Activated naive CD8-positive, alpha-beta T cell (primary cell): ENCODE data around the gene DHX9.

ENCODE experiments used
- H3K27ac Mint-ChIP-seq: one replicate; pipeline ENCODE4 v1.8.0; 2021; ENCODE audit warnings: mixed read lengths
- H3K27me3 Mint-ChIP-seq: one replicate; pipeline ENCODE4 v1.8.0; 2021; ENCODE audit warnings: mixed read lengths
- H3K36me3 Mint-ChIP-seq: one replicate; pipeline ENCODE4 v1.8.0; 2021; ENCODE audit warnings: mixed read lengths
- H3K4me1 Mint-ChIP-seq: one replicate; pipeline ENCODE4 v1.8.0; 2021; ENCODE audit warnings: low read depth, mixed read lengths
- H3K4me3 Mint-ChIP-seq: one replicate; pipeline ENCODE4 v1.8.0; 2021; ENCODE audit warnings: mild to moderate bottlenecking, mixed read lengths
- H3K9me3 Mint-ChIP-seq: one replicate; pipeline ENCODE4 v1.8.0; 2021; ENCODE audit warnings: low read depth, mixed read lengths

The DHX9 gene

GRCh38 chr1:182823220-182823619 lies 15.9 kb upstream of the DHX9 start:
- Mint-ChIP-seq H3K9me3 (no peaks in the 10 kb centered on the region), H3K4me1 (no peaks in the 10 kb centered on the region), H3K4me3 (no peak overlapping the region), H3K27ac (no peak overlapping the region), H3K27me3 (no peaks in the 10 kb centered on the region), H3K36me3 (peaks cover 23% of the 10 kb centered on the region)

GRCh38 chr1:182826892-182827291 lies 12.3 kb upstream of the DHX9 start:
- no peak overlapping the region for H3K27ac Mint-ChIP-seq
- no peak overlapping the region for H3K4me3 Mint-ChIP-seq

DNA sequence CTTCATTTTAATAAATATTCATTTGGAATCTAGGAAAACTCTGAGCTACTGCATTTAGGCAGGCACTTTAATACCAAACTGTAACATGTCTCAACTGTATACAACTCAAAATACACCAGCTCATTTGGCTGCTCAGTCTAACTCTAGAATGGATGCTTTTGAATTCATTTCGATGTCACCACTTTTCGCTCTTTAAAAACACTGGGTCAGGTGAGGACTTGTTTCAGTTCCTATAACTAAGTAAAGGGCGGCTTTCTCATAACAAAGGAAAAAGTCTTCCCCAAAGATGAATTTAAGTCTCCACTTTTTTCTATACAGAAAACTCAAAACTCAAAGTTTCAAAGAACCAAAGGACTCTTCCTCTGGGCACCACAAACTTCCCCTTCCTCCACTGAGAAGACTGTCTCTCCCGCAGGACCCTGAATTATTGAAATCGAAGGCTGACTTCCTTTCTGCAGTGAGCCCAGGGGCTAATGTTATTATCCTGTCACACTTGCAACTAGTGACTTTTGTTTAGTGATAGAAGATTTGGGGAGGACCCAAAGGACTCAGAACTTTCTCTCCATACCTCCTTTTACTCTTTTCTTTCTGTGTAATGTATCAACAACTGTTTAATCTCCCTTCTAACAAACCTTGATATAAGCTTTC lies 9.7 kb upstream of the DHX9 start:
- H3K9me3 Mint-ChIP-seq, result no peaks in the 10 kb centered on the region
- H3K27ac Mint-ChIP-seq, result no peak overlapping the region
- no peak overlapping the region for H3K4me3 Mint-ChIP-seq
- H3K4me1 Mint-ChIP-seq, result no peaks in the 10 kb centered on the region
- H3K27me3 Mint-ChIP-seq, result no peaks in the 10 kb centered on the region
- H3K36me3 Mint-ChIP-seq, result peaks cover 11% of the 10 kb centered on the region

More at GRCh38 chr1:182826892-182827291, 12.3 kb upstream of the DHX9 start:
- H3K27me3 Mint-ChIP-seq, result no peaks in the 10 kb centered on the region
- H3K4me1 Mint-ChIP-seq, result no peaks in the 10 kb centered on the region
- peaks cover 11% of the 10 kb centered on the region for H3K36me3 Mint-ChIP-seq
- no peaks in the 10 kb centered on the region for H3K9me3 Mint-ChIP-seq

- Mint-ChIP-seq H3K27me3 (no peaks in the 10 kb centered on the region), H3K9me3 (no peaks in the 10 kb centered on the region), H3K4me3 (no peak overlapping the region), H3K4me1 (no peaks in the 10 kb centered on the region), H3K36me3 (peaks cover 6% of the 10 kb centered on the region), H3K27ac (no peak overlapping the region)
Measured at GRCh38 chr1:182833271-182833670, 5.9 kb upstream of the DHX9 start.

- Mint-ChIP-seq H3K4me1 (peaks cover 4% of the 10 kb centered on the region), H3K36me3 (peaks cover 6% of the 10 kb centered on the region), H3K27ac (no peak overlapping the region), H3K9me3 (no peaks in the 10 kb centered on the region), H3K4me3 (no peak overlapping the region), H3K27me3 (no peaks in the 10 kb centered on the region)
Measured at GRCh38 chr1:182834326-182834725, 4.8 kb upstream of the DHX9 start.

DNA sequence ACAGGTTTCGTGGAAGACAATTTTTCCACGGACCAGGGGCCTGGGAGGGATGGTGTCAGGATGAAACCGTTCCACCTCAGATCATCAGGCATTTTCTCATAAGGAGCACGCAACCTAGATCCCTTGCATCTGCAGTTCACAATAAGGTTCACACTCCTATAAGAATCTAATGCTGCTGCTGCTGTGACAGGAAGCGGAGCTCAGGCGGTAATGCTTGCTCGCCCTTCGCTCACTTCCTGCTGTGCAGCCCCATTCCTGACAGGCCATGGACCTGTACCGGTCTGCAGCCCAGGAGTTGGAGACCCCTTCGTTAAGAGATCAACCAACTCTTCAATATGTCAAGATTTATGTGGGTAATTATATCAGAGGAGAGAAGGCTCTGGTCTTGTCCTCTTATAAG lies 3.3 kb upstream of the DHX9 start:
- no peaks in the 10 kb centered on the region for H3K9me3 Mint-ChIP-seq
- H3K4me1 Mint-ChIP-seq, result peaks cover 11% of the 10 kb centered on the region
- H3K27ac Mint-ChIP-seq, result no peak overlapping the region
- no peaks in the 10 kb centered on the region for H3K27me3 Mint-ChIP-seq
- no peak overlapping the region for H3K4me3 Mint-ChIP-seq
- peaks cover 10% of the 10 kb centered on the region for H3K36me3 Mint-ChIP-seq

GRCh38 chr1:182841368-182841988 lies 2.3 kb downstream of the DHX9 start:
- peak overlapping the region; percentile 99 for H3K4me3 Mint-ChIP-seq
- H3K27ac Mint-ChIP-seq, result peak overlapping the region; percentile 78
- H3K36me3 Mint-ChIP-seq, result peaks cover 14% of the 10 kb centered on the region
- no peaks in the 10 kb centered on the region for H3K9me3 Mint-ChIP-seq
- peaks cover 64% of the 10 kb centered on the region for H3K4me1 Mint-ChIP-seq
- no peaks in the 10 kb centered on the region for H3K27me3 Mint-ChIP-seq

DNA sequence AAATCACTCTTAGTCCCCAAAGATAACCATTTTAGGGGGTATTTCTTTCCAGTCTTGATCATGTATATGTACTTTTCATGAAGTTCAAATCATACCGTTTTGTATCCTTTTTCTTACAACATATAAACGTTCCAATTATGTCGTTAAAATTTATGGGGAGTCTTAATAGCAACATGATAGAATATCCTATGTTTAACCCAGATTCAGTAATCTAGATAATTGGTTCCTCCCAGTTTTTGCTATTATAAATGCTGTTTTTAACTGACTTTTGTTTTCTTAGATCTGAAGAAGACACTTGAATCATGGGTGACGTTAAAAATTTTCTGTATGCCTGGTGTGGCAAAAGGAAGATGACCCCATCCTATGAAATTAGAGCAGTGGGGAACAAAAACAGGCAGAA lies 3.1 kb downstream of the DHX9 start:
- Mint-ChIP-seq H3K4me1 (peaks cover 71% of the 10 kb centered on the region), H3K27ac (peak overlapping the region; percentile 78), H3K4me3 (peak overlapping the region; percentile 99), H3K9me3 (no peaks in the 10 kb centered on the region), H3K36me3 (peaks cover 19% of the 10 kb centered on the region), H3K27me3 (no peaks in the 10 kb centered on the region)

DNA sequence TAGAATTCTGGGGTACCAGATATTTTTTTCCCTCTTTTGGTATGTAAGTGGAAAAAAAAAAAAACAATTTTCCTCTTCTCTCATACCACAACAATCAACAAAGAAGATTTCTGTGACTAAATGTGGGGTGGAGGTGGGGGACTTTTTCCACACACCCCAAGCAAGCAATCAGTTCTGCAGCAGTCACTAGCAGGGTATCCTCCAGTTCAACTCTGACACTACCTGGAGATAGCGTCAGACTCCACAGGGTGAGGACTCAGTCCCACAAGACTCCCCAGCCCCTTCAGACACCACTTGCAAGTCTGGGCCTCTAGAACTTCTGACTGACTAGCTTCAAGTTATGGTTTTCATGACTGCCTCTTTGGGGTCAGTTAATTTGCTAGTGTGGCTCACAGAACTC lies 6.2 kb downstream of the DHX9 start:
- H3K4me3 Mint-ChIP-seq, result peak overlapping the region; percentile 67
- H3K9me3 Mint-ChIP-seq, result no peaks in the 10 kb centered on the region
- H3K27me3 Mint-ChIP-seq, result no peaks in the 10 kb centered on the region
- peak overlapping the region; percentile 83 for H3K27ac Mint-ChIP-seq
- H3K36me3 Mint-ChIP-seq, result peaks cover 18% of the 10 kb centered on the region
- peaks cover 90% of the 10 kb centered on the region for H3K4me1 Mint-ChIP-seq

- no peaks in the 10 kb centered on the region for H3K27me3 Mint-ChIP-seq
- peak overlapping the region; percentile 78 for H3K27ac Mint-ChIP-seq
- peaks cover 89% of the 10 kb centered on the region for H3K4me1 Mint-ChIP-seq
- peak overlapping the region; percentile 42 for H3K4me3 Mint-ChIP-seq
- H3K36me3 Mint-ChIP-seq, result peaks cover 15% of the 10 kb centered on the region
- H3K9me3 Mint-ChIP-seq, result no peaks in the 10 kb centered on the region
Measured at GRCh38 chr1:182845894-182846293, 6.7 kb downstream of the DHX9 start.

DNA sequence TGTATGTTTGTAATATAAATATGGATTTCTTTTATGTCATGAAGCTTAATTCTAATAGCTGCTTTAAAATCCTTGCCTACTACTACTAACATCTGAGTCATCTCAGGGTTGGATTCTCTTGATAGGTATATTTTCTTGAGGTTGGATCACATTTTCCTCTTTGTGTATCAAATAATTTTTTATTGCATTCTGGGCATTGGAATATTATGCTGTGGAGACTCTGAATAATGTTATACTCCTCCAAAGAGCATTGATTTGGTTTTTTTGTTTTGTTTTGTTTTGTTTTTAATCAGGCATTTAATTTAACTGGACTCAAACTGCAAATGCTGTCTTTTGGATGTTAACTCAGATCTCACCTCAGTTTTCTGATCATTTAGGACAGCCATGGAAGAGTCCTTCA lies 8.0 kb downstream of the DHX9 start:
- Mint-ChIP-seq H3K36me3 (peaks cover 9% of the 10 kb centered on the region), H3K9me3 (no peaks in the 10 kb centered on the region), H3K27me3 (no peaks in the 10 kb centered on the region), H3K4me1 (peaks cover 84% of the 10 kb centered on the region), H3K4me3 (peak overlapping the region; percentile 60), H3K27ac (peak overlapping the region; percentile 76)

DNA sequence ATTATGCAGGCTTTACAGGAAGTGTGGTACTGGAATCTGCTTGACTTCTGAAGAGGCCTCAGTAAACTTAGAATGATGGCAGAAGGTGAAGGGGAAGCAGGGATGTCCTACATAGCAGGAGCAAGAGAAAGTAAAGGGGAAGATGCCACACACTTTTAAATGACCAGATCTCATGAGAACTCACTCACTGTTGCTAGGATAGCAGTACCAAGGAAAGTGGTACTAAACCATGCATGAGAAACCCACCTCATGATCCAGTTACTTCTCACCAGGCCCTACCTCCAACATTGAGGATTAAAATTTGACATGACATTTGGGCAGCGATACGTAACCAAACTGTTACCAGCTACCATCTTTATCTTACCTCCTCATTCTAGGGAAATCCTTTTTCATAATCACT lies 9.6 kb downstream of the DHX9 start:
- no peaks in the 10 kb centered on the region for H3K27me3 Mint-ChIP-seq
- no peaks in the 10 kb centered on the region for H3K9me3 Mint-ChIP-seq
- peak overlapping the region; percentile 13 for H3K4me3 Mint-ChIP-seq
- H3K27ac Mint-ChIP-seq, result no peak overlapping the region
- H3K4me1 Mint-ChIP-seq, result peaks cover 68% of the 10 kb centered on the region
- H3K36me3 Mint-ChIP-seq, result peaks cover 9% of the 10 kb centered on the region

GRCh38 chr1:182850319-182850718 lies 11.2 kb downstream of the DHX9 start:
- Mint-ChIP-seq H3K4me1 (peaks cover 55% of the 10 kb centered on the region), H3K4me3 (no peak overlapping the region), H3K27ac (no peak overlapping the region), H3K9me3 (no peaks in the 10 kb centered on the region), H3K36me3 (peaks cover 9% of the 10 kb centered on the region), H3K27me3 (no peaks in the 10 kb centered on the region)

- Mint-ChIP-seq H3K27ac (peak overlapping the region; percentile 61), H3K9me3 (no peaks in the 10 kb centered on the region), H3K27me3 (no peaks in the 10 kb centered on the region), H3K4me3 (no peak overlapping the region), H3K4me1 (peaks cover 41% of the 10 kb centered on the region), H3K36me3 (peaks cover 6% of the 10 kb centered on the region)
Measured at GRCh38 chr1:182851825-182852224, 12.7 kb downstream of the DHX9 start.

GRCh38 chr1:182855911-182856310 lies 16.8 kb downstream of the DHX9 start:
- Mint-ChIP-seq H3K4me1 (peaks cover 14% of the 10 kb centered on the region), H3K27me3 (no peaks in the 10 kb centered on the region), H3K4me3 (no peak overlapping the region), H3K36me3 (peaks cover 6% of the 10 kb centered on the region), H3K9me3 (no peaks in the 10 kb centered on the region), H3K27ac (no peak overlapping the region)

GRCh38 chr1:182857212-182857611 lies 18.1 kb downstream of the DHX9 start:
- no peak overlapping the region for H3K27ac Mint-ChIP-seq
- H3K36me3 Mint-ChIP-seq, result peaks cover 9% of the 10 kb centered on the region
- H3K4me1 Mint-ChIP-seq, result peaks cover 18% of the 10 kb centered on the region
- H3K9me3 Mint-ChIP-seq, result no peaks in the 10 kb centered on the region
- H3K27me3 Mint-ChIP-seq, result no peaks in the 10 kb centered on the region
- no peak overlapping the region for H3K4me3 Mint-ChIP-seq
